ENCODE results near the gene IL36B. TPM values are rescaled to one million over a fixed set of nuclear protein-coding genes. Genes with fewer than 3 reads are reported as not detected.

Gene IL36B
- polyA plus RNA-seq, 1 of the 3 experiments (the other 2 are of a cell fraction), result not detected

DNA sequence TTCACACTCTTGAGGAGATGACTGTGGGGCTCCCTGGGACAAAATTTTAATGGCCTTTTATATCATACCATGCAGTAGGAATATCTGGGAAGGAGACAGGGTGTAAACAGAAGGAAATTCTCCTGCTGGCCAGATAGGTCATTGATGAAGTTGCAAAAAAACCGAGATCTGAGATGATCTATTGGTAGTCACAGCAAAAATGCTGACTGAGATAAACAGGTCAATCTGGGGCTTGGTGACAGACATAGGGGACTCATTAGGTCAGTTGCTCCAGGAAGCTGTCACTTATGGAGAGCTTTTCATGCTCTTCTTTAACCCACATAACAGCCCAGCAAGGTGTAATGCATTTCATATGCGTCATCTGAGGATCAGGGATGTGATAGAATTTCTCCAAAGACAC lies 50.0 kb downstream of the IL36B start:
- POLR2A ChIA-PET, result no interaction called here

DNA sequence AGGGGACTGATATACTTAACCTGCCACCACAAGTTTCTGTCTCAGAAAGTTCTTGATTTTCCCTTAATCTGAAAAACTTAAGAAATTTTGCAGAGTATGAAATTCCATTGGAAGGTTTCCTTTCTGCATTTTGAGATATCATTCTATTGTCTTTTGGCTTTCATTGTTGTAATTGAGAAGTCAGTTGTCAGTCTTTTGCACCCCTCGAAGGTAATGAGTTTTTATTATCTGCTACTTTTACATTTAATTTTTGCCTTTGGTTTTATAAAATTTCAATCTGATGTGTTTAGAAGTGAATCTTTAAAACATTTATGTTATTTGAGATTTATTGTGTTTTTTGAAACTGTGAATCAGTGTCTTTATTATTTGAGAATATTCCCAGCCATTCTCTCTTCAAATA lies 52.2 kb downstream of the IL36B start:
- Histone ChIP-seq H3K79me2 (ENCODE audit: insufficient read depth) (no peaks in the 10 kb centered on the region; the same call in 1 of the 2 replicates), H3K4me1 (ENCODE audit: control insufficient read depth in 1 of 2, insufficient read depth in 2 of 2, low read depth in 1 of 2, low read length in 1 of 2) (no peaks in the 10 kb centered on the region), H3K9me2 (no peaks in the 10 kb centered on the region), H3F3A (replicated peaks; ENCODE audit: insufficient read depth) (no peaks in the 10 kb centered on the region), H3K27ac (ENCODE audit: low read depth in 2 of 2, low read length in 1 of 2) (no peak overlapping the region), H3K27me3 (ENCODE audit: insufficient read depth) (no peaks in the 10 kb centered on the region; the same call in 1 of the 2 replicates), H3K9ac (no peak overlapping the region), H2AFZ (ENCODE audit: low read depth) (no peak overlapping the region), H3K36me3 (replicated peaks in 1 of 2; ENCODE audit: control insufficient read depth in 1 of 2, insufficient read depth in 2 of 2, low read length in 1 of 2) (no peaks in the 10 kb centered on the region), H3K4me3 (ENCODE audit: low read depth in 2 of 2, low read length in 1 of 2) (no peak overlapping the region), H4K20me1 (ENCODE audit: insufficient read depth) (no peaks in the 10 kb centered on the region), H3K9me3 (no peaks in the 10 kb centered on the region), H3K4me2 (no peak overlapping the region)
- CTCF ChIA-PET, result no interaction called here
- WGBS (ENCODE audit: low lambda C conversion rate), result 0% methylated on average over 1 of the region's 1 CpG
- POLR2A ChIA-PET, result no interaction called here
- no peak for DNase-seq
- TF ChIP-seq TEAD4 (IDR thresholded peaks at IDR 0.05; ENCODE audit: borderline replicate concordance, insufficient read depth) (no peak), RCOR1 (IDR thresholded peaks at IDR 0.05; ENCODE audit: low read length) (no peak), CHD2 (IDR thresholded peaks at IDR 0.05; ENCODE audit: low read length, partially characterized antibody) (no peak), NRF1 (IDR thresholded peaks at IDR 0.05; ENCODE audit: low read depth, low read length) (no peak), POLR2AphosphoS5 (IDR thresholded peaks at IDR 0.05; ENCODE audit: low read depth, low read length) (no peak), SMC3 (IDR thresholded peaks at IDR 0.05; ENCODE audit: low read depth, low read length) (no peak), NFIC (IDR thresholded peaks at IDR 0.05; ENCODE audit: borderline replicate concordance) (no peak), FOXM1 (IDR thresholded peaks at IDR 0.05; ENCODE audit: low read depth) (no peak)
- TF ChIP-seq, protein P1, sequence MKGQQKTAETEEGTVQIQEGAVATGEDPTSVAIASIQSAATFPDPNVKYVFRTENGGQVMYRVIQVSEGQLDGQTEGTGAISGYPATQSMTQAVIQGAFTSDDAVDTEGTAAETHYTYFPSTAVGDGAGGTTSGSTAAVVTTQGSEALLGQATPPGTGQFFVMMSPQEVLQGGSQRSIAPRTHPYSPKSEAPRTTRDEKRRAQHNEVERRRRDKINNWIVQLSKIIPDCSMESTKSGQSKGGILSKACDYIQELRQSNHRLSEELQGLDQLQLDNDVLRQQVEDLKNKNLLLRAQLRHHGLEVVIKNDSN (IDR thresholded peaks at IDR 0.05; ENCODE audit: borderline replicate concordance, low read depth), result no peak
- TF ChIP-seq, protein P2, sequence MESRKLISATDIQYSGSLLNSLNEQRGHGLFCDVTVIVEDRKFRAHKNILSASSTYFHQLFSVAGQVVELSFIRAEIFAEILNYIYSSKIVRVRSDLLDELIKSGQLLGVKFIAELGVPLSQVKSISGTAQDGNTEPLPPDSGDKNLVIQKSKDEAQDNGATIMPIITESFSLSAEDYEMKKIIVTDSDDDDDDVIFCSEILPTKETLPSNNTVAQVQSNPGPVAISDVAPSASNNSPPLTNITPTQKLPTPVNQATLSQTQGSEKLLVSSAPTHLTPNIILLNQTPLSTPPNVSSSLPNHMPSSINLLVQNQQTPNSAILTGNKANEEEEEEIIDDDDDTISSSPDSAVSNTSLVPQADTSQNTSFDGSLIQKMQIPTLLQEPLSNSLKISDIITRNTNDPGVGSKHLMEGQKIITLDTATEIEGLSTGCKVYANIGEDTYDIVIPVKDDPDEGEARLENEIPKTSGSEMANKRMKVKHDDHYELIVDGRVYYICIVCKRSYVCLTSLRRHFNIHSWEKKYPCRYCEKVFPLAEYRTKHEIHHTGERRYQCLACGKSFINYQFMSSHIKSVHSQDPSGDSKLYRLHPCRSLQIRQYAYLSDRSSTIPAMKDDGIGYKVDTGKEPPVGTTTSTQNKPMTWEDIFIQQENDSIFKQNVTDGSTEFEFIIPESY (IDR thresholded peaks at IDR 0.05; ENCODE audit: borderline replicate concordance, low read depth), result no peak
- TF ChIP-seq, protein P3, sequence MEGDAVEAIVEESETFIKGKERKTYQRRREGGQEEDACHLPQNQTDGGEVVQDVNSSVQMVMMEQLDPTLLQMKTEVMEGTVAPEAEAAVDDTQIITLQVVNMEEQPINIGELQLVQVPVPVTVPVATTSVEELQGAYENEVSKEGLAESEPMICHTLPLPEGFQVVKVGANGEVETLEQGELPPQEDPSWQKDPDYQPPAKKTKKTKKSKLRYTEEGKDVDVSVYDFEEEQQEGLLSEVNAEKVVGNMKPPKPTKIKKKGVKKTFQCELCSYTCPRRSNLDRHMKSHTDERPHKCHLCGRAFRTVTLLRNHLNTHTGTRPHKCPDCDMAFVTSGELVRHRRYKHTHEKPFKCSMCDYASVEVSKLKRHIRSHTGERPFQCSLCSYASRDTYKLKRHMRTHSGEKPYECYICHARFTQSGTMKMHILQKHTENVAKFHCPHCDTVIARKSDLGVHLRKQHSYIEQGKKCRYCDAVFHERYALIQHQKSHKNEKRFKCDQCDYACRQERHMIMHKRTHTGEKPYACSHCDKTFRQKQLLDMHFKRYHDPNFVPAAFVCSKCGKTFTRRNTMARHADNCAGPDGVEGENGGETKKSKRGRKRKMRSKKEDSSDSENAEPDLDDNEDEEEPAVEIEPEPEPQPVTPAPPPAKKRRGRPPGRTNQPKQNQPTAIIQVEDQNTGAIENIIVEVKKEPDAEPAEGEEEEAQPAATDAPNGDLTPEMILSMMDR (IDR thresholded peaks at IDR 0.05), result no peak

More for the DNA sequence above, 50.0 kb downstream of the IL36B start:
- Histone ChIP-seq H2AFZ (ENCODE audit: low read depth) (no peak overlapping the region), H3K4me1 (ENCODE audit: control insufficient read depth in 1 of 2, insufficient read depth in 2 of 2, low read depth in 1 of 2, low read length in 1 of 2) (no peaks in the 10 kb centered on the region), H3K36me3 (replicated peaks in 1 of 2; ENCODE audit: control insufficient read depth in 1 of 2, insufficient read depth in 2 of 2, low read length in 1 of 2) (no peaks in the 10 kb centered on the region), H3K79me2 (ENCODE audit: insufficient read depth) (no peaks in the 10 kb centered on the region; the same call in 1 of the 2 replicates), H3K4me3 (ENCODE audit: low read depth in 2 of 2, low read length in 1 of 2) (no peak overlapping the region), H3K27me3 (ENCODE audit: insufficient read depth) (no peaks in the 10 kb centered on the region), H3K27ac (ENCODE audit: low read depth in 2 of 2, low read length in 1 of 2) (no peak overlapping the region), H4K20me1 (ENCODE audit: insufficient read depth) (no peaks in the 10 kb centered on the region), H3K9me3 (no peaks in the 10 kb centered on the region), H3F3A (replicated peaks; ENCODE audit: insufficient read depth) (no peaks in the 10 kb centered on the region), H3K9me2 (no peaks in the 10 kb centered on the region), H3K9ac (no peak overlapping the region), H3K4me2 (no peak overlapping the region)
- no peak for DNase-seq
- CTCF ChIA-PET, result interaction anchor here (1.2 kb wide), 1 partner anchor 44 kb away, joined by 6 read pairs; no protein-coding TSS in a partner anchor
- TF ChIP-seq SMC3 (IDR thresholded peaks at IDR 0.05; ENCODE audit: low read depth, low read length), result no peak
- TF ChIP-seq, protein P4, sequence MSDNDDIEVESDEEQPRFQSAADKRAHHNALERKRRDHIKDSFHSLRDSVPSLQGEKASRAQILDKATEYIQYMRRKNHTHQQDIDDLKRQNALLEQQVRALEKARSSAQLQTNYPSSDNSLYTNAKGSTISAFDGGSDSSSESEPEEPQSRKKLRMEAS (IDR thresholded peaks at IDR 0.05; ENCODE audit: low read depth), result no peak
- TF ChIP-seq, protein P5, sequence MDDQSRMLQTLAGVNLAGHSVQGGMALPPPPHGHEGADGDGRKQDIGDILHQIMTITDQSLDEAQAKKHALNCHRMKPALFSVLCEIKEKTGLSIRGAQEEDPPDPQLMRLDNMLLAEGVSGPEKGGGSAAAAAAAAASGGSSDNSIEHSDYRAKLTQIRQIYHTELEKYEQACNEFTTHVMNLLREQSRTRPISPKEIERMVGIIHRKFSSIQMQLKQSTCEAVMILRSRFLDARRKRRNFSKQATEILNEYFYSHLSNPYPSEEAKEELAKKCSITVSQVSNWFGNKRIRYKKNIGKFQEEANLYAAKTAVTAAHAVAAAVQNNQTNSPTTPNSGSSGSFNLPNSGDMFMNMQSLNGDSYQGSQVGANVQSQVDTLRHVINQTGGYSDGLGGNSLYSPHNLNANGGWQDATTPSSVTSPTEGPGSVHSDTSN (IDR thresholded peaks at IDR 0.05), result no peak
- TF ChIP-seq, protein P6, sequence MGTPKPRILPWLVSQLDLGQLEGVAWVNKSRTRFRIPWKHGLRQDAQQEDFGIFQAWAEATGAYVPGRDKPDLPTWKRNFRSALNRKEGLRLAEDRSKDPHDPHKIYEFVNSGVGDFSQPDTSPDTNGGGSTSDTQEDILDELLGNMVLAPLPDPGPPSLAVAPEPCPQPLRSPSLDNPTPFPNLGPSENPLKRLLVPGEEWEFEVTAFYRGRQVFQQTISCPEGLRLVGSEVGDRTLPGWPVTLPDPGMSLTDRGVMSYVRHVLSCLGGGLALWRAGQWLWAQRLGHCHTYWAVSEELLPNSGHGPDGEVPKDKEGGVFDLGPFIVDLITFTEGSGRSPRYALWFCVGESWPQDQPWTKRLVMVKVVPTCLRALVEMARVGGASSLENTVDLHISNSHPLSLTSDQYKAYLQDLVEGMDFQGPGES (IDR thresholded peaks at IDR 0.05; ENCODE audit: low read depth, low read length), result no peak
- TF ChIP-seq EZH2phosphoT487 (IDR thresholded peaks at IDR 0.05; ENCODE audit: borderline replicate concordance, low read depth), result no peak
- TF ChIP-seq TEAD4 (IDR thresholded peaks at IDR 0.05; ENCODE audit: borderline replicate concordance, insufficient read depth), result no peak
- TF ChIP-seq YY1 (IDR thresholded peaks at IDR 0.05; ENCODE audit: low read depth), result no peak
- TF ChIP-seq GATA2 (CRISPR knock-in tag; IDR thresholded peaks at IDR 0.05), result no peak
- no peak for TF ChIP-seq RAD21 (IDR thresholded peaks at IDR 0.05; ENCODE audit: low read length)
- TF ChIP-seq POLR2AphosphoS5 (IDR thresholded peaks at IDR 0.05; ENCODE audit: low read depth, low read length), result no peak
- no peak for TF ChIP-seq FOSL2 (IDR thresholded peaks at IDR 0.05; ENCODE audit: borderline replicate concordance, low read depth)
- no peak for TF ChIP-seq SIN3A (IDR thresholded peaks at IDR 0.05; ENCODE audit: borderline replicate concordance, low read depth, low read length)
- no peak for TF ChIP-seq MEF2A (IDR thresholded peaks at IDR 0.05; ENCODE audit: borderline replicate concordance, low read depth)
- TF ChIP-seq FOXM1 (IDR thresholded peaks at IDR 0.05; ENCODE audit: low read depth), result no peak
- no peak for TF ChIP-seq EP300 (IDR thresholded peaks at IDR 0.05; ENCODE audit: borderline replicate concordance in 1 of 2, low read depth in 1 of 2, low read length in 1 of 2)
- no peak for TF ChIP-seq JUND (IDR thresholded peaks at IDR 0.05)
- TF ChIP-seq FOXJ3 (CRISPR knock-in tag; IDR thresholded peaks at IDR 0.05), result no peak
- WGBS (ENCODE audit: low lambda C conversion rate), result 0% methylated on average over 2 of the region's 2 CpGs
